HFFc6 (cell line): ENCODE measurements around the gene NDRG2. TPM values are rescaled to one million over a fixed set of nuclear protein-coding genes. Genes with fewer than 3 reads are reported as not detected.
A peak's percentile ranks its signal among the peaks of the same experiment; 100 is the strongest.
"Not testable (repeated sequence)": the region's sequence is repeated elsewhere in the genome, so short reads cannot be mapped to it uniquely, and the experiment has no call there.

Experiments used
- DNase-seq: peaks from one replicate; pipeline ENCODE4 v3.0.0-alpha.2; 2018
- H3K27ac Mint-ChIP-seq: 2 replicates; pipeline ENCODE4 v1.8.0; 2020; ENCODE audit warnings: mild to moderate bottlenecking, mixed read lengths
- H3K27me3 Mint-ChIP-seq: 2 replicates; pipeline ENCODE4 v1.8.0; 2021; ENCODE audit warnings: mild to moderate bottlenecking, moderate library complexity, mixed read lengths; ENCODE audit not compliant: insufficient read depth
- H3K36me3 Mint-ChIP-seq: 2 replicates; pipeline ENCODE4 v1.8.0; 2021; ENCODE audit warnings: low read depth, mixed read lengths
- H3K4me1 Mint-ChIP-seq: 2 replicates; pipeline ENCODE4 v1.8.0; 2020; ENCODE audit warnings: low read depth, mixed read lengths
- H3K4me3 Mint-ChIP-seq: 2 replicates; pipeline ENCODE4 v1.8.0; 2020; ENCODE audit warnings: mild to moderate bottlenecking, moderate library complexity, mixed read lengths
- H3K9me3 Mint-ChIP-seq: 2 replicates; pipeline ENCODE4 v1.8.0; 2020; ENCODE audit warnings: mild to moderate bottlenecking, mixed read lengths
- total RNA-seq, 6 experiments: library from RNA; stranded (reverse); fragmentation: NEBNext Ultra II Directional; extraction: Animal tissue kit (Norgen Biotek cat#: 25700); gene quantifications; 2 replicates in 1 of 6; 3 replicates in 5 of 6; pipeline ENCODE4 v1.2.3, GENCODE V29; 2021
- TF ChIP-seq, protein P1 (sequence below): fragments of 200-600 bp; sonication (generic); IDR thresholded peaks from 2 replicates; pipeline ENCODE4 v1.5.0; 2021; ENCODE audit warnings: antibody characterized with exemption, mild to moderate bottlenecking

The NDRG2 gene
- total RNA-seq, 6 experiments from 2014 or later, result 0.11 to 0.31 (median 0.23) TPM; not detected in 2

- Mint-ChIP-seq H3K4me3 (peak overlapping the region; percentile 86), H3K27ac (peak overlapping the region; percentile 42)
- no peak for DNase-seq
These were observed 36.0 kb downstream of the NDRG2 start for GRCh38 chr14:20988717-20989470.

DNA sequence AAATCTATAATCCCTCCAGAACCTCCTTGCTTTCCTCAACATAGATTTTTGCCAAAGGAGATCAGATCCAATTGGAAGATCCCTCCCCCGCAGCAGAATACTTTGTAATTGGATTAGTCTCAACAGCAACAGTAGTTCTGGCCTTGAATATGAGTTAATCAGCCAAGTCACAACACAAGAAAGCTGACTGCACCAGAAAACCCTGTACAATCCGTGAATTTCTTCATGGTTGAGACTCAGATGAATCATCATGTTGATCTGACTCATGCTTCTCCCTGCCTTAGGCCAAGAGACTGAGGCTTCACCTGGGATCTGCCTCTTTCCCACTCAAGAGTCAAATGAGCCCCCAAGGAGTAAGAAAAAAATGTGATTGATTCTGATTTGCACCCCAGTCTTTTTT lies 38.0 kb downstream of the NDRG2 start:
- H3K27me3 Mint-ChIP-seq, result peaks cover 5% of the 10 kb centered on the region
- no peaks in the 10 kb centered on the region for H3K9me3 Mint-ChIP-seq
- peaks cover 49% of the 10 kb centered on the region for H3K4me1 Mint-ChIP-seq
- H3K4me3 Mint-ChIP-seq, result no peak overlapping the region; the same call in 1 of the 2 replicates
- peak; percentile 92 for DNase-seq
- TF ChIP-seq, protein P1, sequence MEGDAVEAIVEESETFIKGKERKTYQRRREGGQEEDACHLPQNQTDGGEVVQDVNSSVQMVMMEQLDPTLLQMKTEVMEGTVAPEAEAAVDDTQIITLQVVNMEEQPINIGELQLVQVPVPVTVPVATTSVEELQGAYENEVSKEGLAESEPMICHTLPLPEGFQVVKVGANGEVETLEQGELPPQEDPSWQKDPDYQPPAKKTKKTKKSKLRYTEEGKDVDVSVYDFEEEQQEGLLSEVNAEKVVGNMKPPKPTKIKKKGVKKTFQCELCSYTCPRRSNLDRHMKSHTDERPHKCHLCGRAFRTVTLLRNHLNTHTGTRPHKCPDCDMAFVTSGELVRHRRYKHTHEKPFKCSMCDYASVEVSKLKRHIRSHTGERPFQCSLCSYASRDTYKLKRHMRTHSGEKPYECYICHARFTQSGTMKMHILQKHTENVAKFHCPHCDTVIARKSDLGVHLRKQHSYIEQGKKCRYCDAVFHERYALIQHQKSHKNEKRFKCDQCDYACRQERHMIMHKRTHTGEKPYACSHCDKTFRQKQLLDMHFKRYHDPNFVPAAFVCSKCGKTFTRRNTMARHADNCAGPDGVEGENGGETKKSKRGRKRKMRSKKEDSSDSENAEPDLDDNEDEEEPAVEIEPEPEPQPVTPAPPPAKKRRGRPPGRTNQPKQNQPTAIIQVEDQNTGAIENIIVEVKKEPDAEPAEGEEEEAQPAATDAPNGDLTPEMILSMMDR, result no peak
- peak overlapping the region; percentile 82 for H3K27ac Mint-ChIP-seq
- peaks cover under 1% of the 10 kb centered on the region; the same call in 1 of the 2 replicates for H3K36me3 Mint-ChIP-seq

More at GRCh38 chr14:20988717-20989470, 36.0 kb downstream of the NDRG2 start:
- TF ChIP-seq, protein P1, result no peak
- Mint-ChIP-seq H3K4me1 (peaks cover 53% of the 10 kb centered on the region), H3K9me3 (no peaks in the 10 kb centered on the region), H3K27me3 (peaks cover 2% of the 10 kb centered on the region; the same call in 1 of the 2 replicates), H3K36me3 (peaks cover 12% of the 10 kb centered on the region)

- H3K4me1 Mint-ChIP-seq, result peaks cover 41% of the 10 kb centered on the region
These were observed 39.2 kb downstream of the NDRG2 start for GRCh38 chr14:20985650-20986049.

GRCh38 chr14:20982646-20983369 lies 42.1 kb downstream of the NDRG2 start:
- H3K27ac Mint-ChIP-seq, result no peak overlapping the region
- H3K9me3 Mint-ChIP-seq, result no peaks in the 10 kb centered on the region
- DNase-seq, result no peak

More at GRCh38 chr14:20985650-20986049, 39.2 kb downstream of the NDRG2 start:
- DNase-seq, H3K27ac Mint-ChIP-seq, H3K4me3 Mint-ChIP-seq, H3K9me3 Mint-ChIP-seq, H3K36me3 Mint-ChIP-seq, H3K27me3 Mint-ChIP-seq: not testable (repeated sequence)

GRCh38 chr14:20980906-20981305 lies 44.0 kb downstream of the NDRG2 start:
- no peaks in the 10 kb centered on the region for H3K9me3 Mint-ChIP-seq
- no peaks in the 10 kb centered on the region for H3K36me3 Mint-ChIP-seq
- TF ChIP-seq, protein P1, result no peak
- H3K4me3 Mint-ChIP-seq, result no peak overlapping the region
- no peak overlapping the region for H3K27ac Mint-ChIP-seq
- H3K4me1 Mint-ChIP-seq, result no peaks in the 10 kb centered on the region
- peaks cover 3% of the 10 kb centered on the region for H3K27me3 Mint-ChIP-seq
- DNase-seq, result no peak

More at GRCh38 chr14:20982646-20983369, 42.1 kb downstream of the NDRG2 start:
- Mint-ChIP-seq H3K36me3 (no peaks in the 10 kb centered on the region), H3K4me1 (peaks cover 19% of the 10 kb centered on the region), H3K27me3 (peaks cover 5% of the 10 kb centered on the region), H3K4me3 (no peak overlapping the region)
- TF ChIP-seq, protein P1, result no peak

- Mint-ChIP-seq H3K9me3 (no peaks in the 10 kb centered on the region), H3K4me3 (no peak overlapping the region), H3K4me1 (peaks cover 17% of the 10 kb centered on the region), H3K27ac (no peak overlapping the region), H3K36me3 (no peaks in the 10 kb centered on the region), H3K27me3 (peaks cover 3% of the 10 kb centered on the region)
- DNase-seq, result no peak
- TF ChIP-seq, protein P1, result no peak
These were observed 46.2 kb downstream of the NDRG2 start for GRCh38 chr14:20978687-20979086.
